NCI-H146 (cell line): ENCODE data around the gene HTRA2.
"Not testable (repeated sequence)": the region's sequence is repeated elsewhere in the genome, so short reads cannot be mapped to it uniquely, and the experiment has no call there.

ENCODE experiments used
- DNase-seq: peaks from one replicate; lab custom pipeline; 2025; lab: John Stamatoyannopoulos, UW

HTRA2 gene

GRCh38 chr2:74561022-74561421 is 31.3 kb downstream of the HTRA2 start:
- DNase-seq, result not testable (repeated sequence)

- DNase-seq, result no peak
These were observed 32.5 kb downstream of the HTRA2 start for GRCh38 chr2:74562126-74562775.

- no peak for DNase-seq
These were observed 34.5 kb downstream of the HTRA2 start for GRCh38 chr2:74564222-74564621.

- DNase-seq, result no peak
These were observed 36.5 kb downstream of the HTRA2 start for GRCh38 chr2:74566076-74566753.

- DNase-seq, result no peak
These were observed 37.0 kb downstream of the HTRA2 start for GRCh38 chr2:74566754-74567085.

GRCh38 chr2:74567881-74568280 is 38.1 kb downstream of the HTRA2 start:
- no peak for DNase-seq

- no peak for DNase-seq
These were observed 40.0 kb downstream of the HTRA2 start for GRCh38 chr2:74569686-74570085.

- DNase-seq, result no peak
These were observed 41.3 kb downstream of the HTRA2 start for GRCh38 chr2:74571058-74571457.

- DNase-seq, result no peak
These were observed 42.6 kb downstream of the HTRA2 start for GRCh38 chr2:74572178-74572925.

- DNase-seq, result no peak
These were observed 44.2 kb downstream of the HTRA2 start for GRCh38 chr2:74573747-74574562.

- DNase-seq, result no peak
These were observed 45.6 kb downstream of the HTRA2 start for GRCh38 chr2:74575320-74575719.

- no peak for DNase-seq
These were observed 46.6 kb downstream of the HTRA2 start for GRCh38 chr2:74576211-74576862.

- no peak for DNase-seq
These were observed 47.1 kb downstream of the HTRA2 start for GRCh38 chr2:74576863-74577229.

GRCh38 chr2:74577448-74577847 is 47.7 kb downstream of the HTRA2 start:
- DNase-seq, result no peak

GRCh38 chr2:74578408-74578807 is 48.7 kb downstream of the HTRA2 start:
- DNase-seq, result no peak

GRCh38 chr2:74581463-74581862 is 51.7 kb downstream of the HTRA2 start:
- no peak for DNase-seq

GRCh38 chr2:74582184-74582583 is 52.5 kb downstream of the HTRA2 start:
- no peak for DNase-seq
